Measurements from ENCODE around the gene HES3.
A peak's percentile ranks its signal among the peaks of the same experiment; 100 is the strongest.

The HES3 gene

DNA sequence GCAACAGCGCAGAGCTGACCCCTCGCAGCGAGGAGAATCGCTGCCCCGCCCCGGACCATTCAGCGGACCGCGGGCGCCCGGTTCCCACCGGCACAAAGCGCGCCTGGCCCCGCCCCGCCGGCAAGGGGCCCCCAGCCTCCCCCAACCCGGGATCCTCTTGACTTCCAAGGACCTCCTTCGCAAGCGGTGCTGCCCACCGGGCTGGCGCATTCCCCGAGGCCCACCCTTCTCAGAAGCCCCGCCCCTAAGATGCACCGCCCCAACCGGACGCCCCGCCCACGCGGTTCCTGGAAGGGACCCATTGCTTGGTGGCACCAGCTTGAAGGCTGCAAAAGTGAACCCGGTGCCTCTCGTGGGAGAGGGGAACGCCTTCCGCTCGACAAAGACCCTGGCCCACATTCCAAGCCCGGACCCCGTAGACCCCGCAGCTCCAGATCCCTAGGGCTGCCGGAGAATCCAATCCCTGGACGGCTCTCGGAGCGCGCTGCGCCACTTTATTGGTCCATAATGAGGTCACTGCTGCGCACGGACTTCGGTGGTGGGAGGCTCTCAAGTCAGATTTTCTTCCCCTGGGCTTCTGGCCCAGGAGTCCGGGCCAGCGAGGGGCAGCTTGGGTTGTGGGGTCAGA is 2.0 kb downstream of the HES3 start:
- Histone ChIP-seq H3K36me3 (ENCODE audit: control insufficient read depth in 4 of 4, insufficient read depth in 4 of 4, low read length in 3 of 4) (no peaks in the 10 kb centered on the region), H3K9me3 (ENCODE audit: control extremely low read depth in 1 of 5, control insufficient read depth in 4 of 5, insufficient read depth in 2 of 5, low read depth in 1 of 5, low read length in 4 of 5) (no peaks in the 10 kb centered on the region), H3K4me3 (ENCODE audit: control insufficient read depth in 1 of 7, extremely low read depth in 1 of 7, insufficient read depth in 4 of 7, low read depth in 2 of 7, low read length in 6 of 7) (peak overlapping the region in 4 of 7 experiments; percentile 17 to 39 (median 24)), H3K27ac (ENCODE audit: insufficient read depth in 1 of 2, low read depth in 1 of 2, low read length in 2 of 2, poor library complexity in 1 of 2, severe bottlenecking in 2 of 2) (no peak overlapping the region), H3K4me1 (ENCODE audit: control extremely low read depth in 1 of 4, control insufficient read depth in 4 of 4, insufficient read depth in 4 of 4, low read length in 3 of 4) (peaks cover 0 to 39% (median 25%) of the 10 kb centered on the region in 4 experiments), H3K27me3 (replicated peaks in 2 of 5; ENCODE audit: control insufficient read depth in 4 of 5, insufficient read depth in 5 of 5, low read length in 4 of 5) (peaks cover 0 to 97% (median 46%) of the 10 kb centered on the region in 5 experiments)
- ChIA-PET CTCF (interaction anchor here (0.8 to 9.1 kb wide), 30 partner anchors 8 to 193 kb away, joined by 3 to 113 read pairs (median 5); partner anchors contain the start of gene HES2), POLR2A (interaction anchor here (1.2 kb wide), 1 partner anchor 98 kb away, joined by 5 read pairs; no protein-coding TSS in a partner anchor)
- DNase-seq = no peak
- 4% methylated on average over 38 of the region's 49 CpGs for WGBS (ENCODE audit: insufficient coverage)

DNA sequence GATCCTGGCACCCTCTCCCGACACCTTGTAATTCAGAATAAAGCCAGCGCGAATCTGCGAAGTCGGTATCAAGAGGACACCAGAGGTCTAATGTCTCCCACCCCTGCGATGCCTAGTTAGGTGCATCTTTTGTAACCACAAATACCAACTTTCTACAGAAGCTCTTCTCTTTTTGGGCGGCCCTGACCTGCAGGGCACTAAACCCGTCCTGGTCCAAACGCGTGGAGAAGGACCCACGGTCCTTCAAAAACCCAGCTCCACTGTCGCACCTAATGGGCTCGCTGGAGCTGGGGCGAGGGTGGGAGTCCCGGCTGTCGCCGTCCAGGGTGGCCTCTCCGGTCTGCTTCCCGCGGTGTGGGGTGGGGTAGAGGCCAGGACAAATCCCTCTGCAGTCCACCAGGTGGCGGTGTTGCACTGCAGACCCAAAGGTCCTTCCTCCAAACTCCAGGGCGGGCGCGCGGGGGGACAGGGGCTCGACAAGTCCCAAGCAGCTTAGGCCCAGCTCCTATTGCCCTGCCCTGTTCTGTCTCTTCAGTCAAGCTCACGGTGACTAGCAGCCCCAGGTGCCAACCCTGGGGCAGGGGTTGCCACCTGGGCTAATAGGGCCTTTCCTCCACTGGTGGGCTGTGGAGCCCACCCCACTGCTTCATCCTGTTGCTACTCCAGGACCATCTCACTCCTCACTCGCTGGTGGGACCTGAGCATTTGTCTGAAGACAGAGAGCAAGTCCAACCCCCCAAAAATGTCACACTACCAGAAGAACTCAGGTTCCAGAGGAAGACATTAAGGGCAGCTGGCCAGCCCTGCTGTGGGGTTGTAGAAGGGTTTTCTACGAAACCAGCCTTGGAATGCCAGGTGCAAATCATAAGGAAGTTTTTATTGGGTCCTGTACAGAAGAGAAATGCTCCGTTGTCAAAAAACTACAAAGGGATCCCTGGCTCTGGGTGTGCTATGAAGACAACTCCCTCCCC is 2.8 kb downstream of the HES3 start:
- Histone ChIP-seq H3K9me3 (ENCODE audit: control extremely low read depth in 1 of 5, control insufficient read depth in 4 of 5, insufficient read depth in 2 of 5, low read depth in 1 of 5, low read length in 4 of 5) (no peaks in the 10 kb centered on the region), H3K36me3 (ENCODE audit: control insufficient read depth in 4 of 4, insufficient read depth in 4 of 4, low read length in 3 of 4) (no peaks in the 10 kb centered on the region), H3K27me3 (replicated peaks in 2 of 5; ENCODE audit: control insufficient read depth in 4 of 5, insufficient read depth in 5 of 5, low read length in 4 of 5) (peaks cover 0 to 97% (median 41%) of the 10 kb centered on the region in 5 experiments), H3K4me1 (ENCODE audit: control extremely low read depth in 1 of 4, control insufficient read depth in 4 of 4, insufficient read depth in 4 of 4, low read length in 3 of 4) (peaks cover 0 to 34% (median 23%) of the 10 kb centered on the region in 4 experiments), H3K4me3 (ENCODE audit: control insufficient read depth in 1 of 7, extremely low read depth in 1 of 7, insufficient read depth in 4 of 7, low read depth in 2 of 7, low read length in 6 of 7) (peak overlapping the region in 1 of 7 experiments; percentile 17), H3K27ac (ENCODE audit: insufficient read depth in 1 of 2, low read depth in 1 of 2, low read length in 2 of 2, poor library complexity in 1 of 2, severe bottlenecking in 2 of 2) (no peak overlapping the region)
- ChIA-PET POLR2A (interaction anchor here (1.2 kb wide), 1 partner anchor 97 kb away, joined by 5 read pairs; no protein-coding TSS in a partner anchor), CTCF (interaction anchor here (0.9 to 9.1 kb wide), 37 partner anchors 9 to 243 kb away, joined by 3 to 113 read pairs (median 5); partner anchors contain the start of gene HES2)
- peak; percentile 81 to 90 (median 87) for DNase-seq
- WGBS (ENCODE audit: insufficient coverage) = 7% methylated on average over 29 of the region's 30 CpGs

DNA sequence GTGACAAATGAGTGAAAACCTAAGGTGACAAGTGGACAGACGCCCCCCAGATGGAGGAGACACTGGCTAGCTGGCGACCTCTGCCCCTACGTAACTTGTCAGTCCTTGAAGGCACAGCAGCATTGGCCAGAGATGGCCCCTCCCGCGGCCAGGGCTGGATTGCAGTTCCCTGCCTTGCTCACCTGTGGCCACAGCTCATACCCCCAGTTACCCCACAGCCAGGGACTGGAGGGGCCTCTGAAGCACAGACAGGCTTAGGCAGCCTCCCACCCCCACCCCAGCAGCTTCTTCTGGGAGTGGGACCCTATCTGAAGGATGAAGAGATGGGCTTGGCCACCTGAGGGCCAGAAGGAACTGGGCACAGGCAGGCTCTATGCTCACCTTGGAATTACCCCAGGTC is 3.7 kb downstream of the HES3 start:
- H3K36me3 ChIP-seq (ENCODE audit: control insufficient read depth in 4 of 4, insufficient read depth in 4 of 4, low read length in 3 of 4) = no peaks in the 10 kb centered on the region
- no peak overlapping the region for H3K4me3 ChIP-seq (ENCODE audit: control insufficient read depth in 1 of 7, extremely low read depth in 1 of 7, insufficient read depth in 4 of 7, low read depth in 2 of 7, low read length in 6 of 7)
- WGBS (ENCODE audit: insufficient coverage) = 100% methylated on average over 2 of the region's 5 CpGs
- no peak for DNase-seq
- CTCF ChIA-PET = interaction anchor here (0.9 to 9.1 kb wide), 27 partner anchors 9 to 243 kb away, joined by 3 to 113 read pairs (median 5); no protein-coding TSS in a partner anchor
- H3K27me3 ChIP-seq (replicated peaks in 2 of 5; ENCODE audit: control insufficient read depth in 4 of 5, insufficient read depth in 5 of 5, low read length in 4 of 5) = peaks cover 0 to 97% (median 40%) of the 10 kb centered on the region in 5 experiments
- H3K4me1 ChIP-seq (ENCODE audit: control extremely low read depth in 1 of 4, control insufficient read depth in 4 of 4, insufficient read depth in 4 of 4, low read length in 3 of 4) = peaks cover 0 to 29% (median 18%) of the 10 kb centered on the region in 4 experiments
- H3K9me3 ChIP-seq (ENCODE audit: control extremely low read depth in 1 of 5, control insufficient read depth in 4 of 5, insufficient read depth in 2 of 5, low read depth in 1 of 5, low read length in 4 of 5) = no peaks in the 10 kb centered on the region
- POLR2A ChIA-PET = no interaction called here
- no peak overlapping the region for H3K27ac ChIP-seq (ENCODE audit: insufficient read depth in 1 of 2, low read depth in 1 of 2, low read length in 2 of 2, poor library complexity in 1 of 2, severe bottlenecking in 2 of 2)

DNA sequence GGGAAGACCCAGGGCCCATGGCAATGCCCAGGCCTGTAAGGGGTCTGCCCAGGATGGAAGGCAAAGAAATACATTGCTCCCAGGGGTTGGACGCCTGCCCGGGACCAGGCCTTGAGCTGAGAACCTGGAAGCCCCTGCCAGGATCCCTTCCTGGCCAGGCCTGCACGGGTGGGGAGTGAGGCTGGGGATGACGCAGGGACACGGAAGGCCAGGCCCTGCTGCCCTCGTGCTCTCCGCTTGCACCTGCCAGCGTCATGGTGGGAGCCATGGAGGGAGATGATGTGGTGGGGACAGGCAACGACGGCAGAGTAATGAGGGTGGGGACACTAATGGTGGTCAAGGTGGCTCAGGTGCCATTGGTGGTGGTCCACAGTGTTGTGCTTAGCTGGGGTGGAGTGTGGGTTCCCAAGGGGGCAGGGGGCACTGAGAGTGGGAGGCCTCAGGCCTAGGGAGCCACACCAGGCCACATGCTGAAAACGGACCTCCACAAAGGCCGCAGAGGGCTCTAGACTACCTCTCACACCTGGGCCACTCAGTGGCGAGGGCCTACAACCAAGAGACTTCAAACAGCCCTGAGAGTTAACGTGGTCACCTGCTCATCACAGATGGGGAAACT is 4.3 kb downstream of the HES3 start:
- no peak for DNase-seq
- H3K4me3 ChIP-seq (ENCODE audit: control insufficient read depth in 1 of 7, extremely low read depth in 1 of 7, insufficient read depth in 4 of 7, low read depth in 2 of 7, low read length in 6 of 7) = no peak overlapping the region
- POLR2A ChIA-PET = no interaction called here
- 90% methylated on average over 14 of the region's 14 CpGs for WGBS (ENCODE audit: insufficient coverage)
- H3K9me3 ChIP-seq (ENCODE audit: control extremely low read depth in 1 of 5, control insufficient read depth in 4 of 5, insufficient read depth in 2 of 5, low read depth in 1 of 5, low read length in 4 of 5) = no peaks in the 10 kb centered on the region
- H3K27me3 ChIP-seq (replicated peaks in 2 of 5; ENCODE audit: control insufficient read depth in 4 of 5, insufficient read depth in 5 of 5, low read length in 4 of 5) = peaks cover 0 to 93% (median 37%) of the 10 kb centered on the region in 5 experiments
- H3K36me3 ChIP-seq (ENCODE audit: control insufficient read depth in 4 of 4, insufficient read depth in 4 of 4, low read length in 3 of 4) = no peaks in the 10 kb centered on the region
- H3K27ac ChIP-seq (ENCODE audit: insufficient read depth in 1 of 2, low read depth in 1 of 2, low read length in 2 of 2, poor library complexity in 1 of 2, severe bottlenecking in 2 of 2) = no peak overlapping the region
- CTCF ChIA-PET = interaction anchor here (0.8 to 9.1 kb wide), 18 partner anchors 10 to 242 kb away, joined by 3 to 113 read pairs (median 6); no protein-coding TSS in a partner anchor
- H3K4me1 ChIP-seq (ENCODE audit: control extremely low read depth in 1 of 4, control insufficient read depth in 4 of 4, insufficient read depth in 4 of 4, low read length in 3 of 4) = peaks cover 0 to 29% (median 18%) of the 10 kb centered on the region in 4 experiments

DNA sequence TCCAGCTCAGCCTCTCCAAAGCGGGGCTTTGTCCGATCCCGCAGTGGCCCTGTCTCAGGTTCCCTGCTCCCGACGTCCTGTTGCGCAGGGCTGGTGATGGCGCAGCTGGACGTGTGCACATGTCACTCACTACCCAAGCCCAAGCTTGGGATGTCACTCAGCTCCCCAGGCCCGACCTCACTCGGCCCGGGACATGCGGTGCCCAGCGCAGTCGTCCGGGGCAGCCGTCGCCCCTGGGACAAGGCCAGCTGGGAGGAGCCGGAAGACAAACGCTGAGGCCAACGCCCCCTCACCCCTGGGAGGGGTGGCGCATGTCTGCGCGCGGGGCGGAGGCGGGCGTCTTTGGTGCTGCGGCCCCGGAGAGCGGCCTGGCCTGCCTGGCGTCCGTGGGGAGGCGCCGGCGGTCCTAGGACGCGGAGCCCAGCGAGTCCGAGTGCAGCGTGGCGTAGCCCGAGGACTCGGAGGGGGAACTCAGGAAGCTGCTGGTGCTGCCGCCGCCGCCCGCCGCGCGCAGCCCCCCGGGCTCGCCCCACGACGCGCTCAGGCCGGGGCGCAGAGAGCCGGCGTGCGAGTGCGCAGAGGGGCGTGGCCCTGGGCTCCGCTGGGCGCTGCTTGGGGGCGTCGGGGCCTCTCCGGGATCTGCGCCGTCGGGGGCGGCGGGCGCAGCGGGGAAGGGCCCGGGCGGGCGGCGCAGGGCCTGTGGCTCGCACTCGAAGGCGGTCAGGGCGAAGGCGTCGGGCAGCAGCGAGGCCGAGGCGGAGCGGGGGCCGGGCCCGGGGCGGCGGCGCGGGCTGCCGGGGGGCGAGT is 5.2 kb downstream of the HES3 start:
- ChIA-PET POLR2A (no interaction called here), CTCF (interaction anchor here (0.8 to 9.1 kb wide), 8 partner anchors 14 to 190 kb away, joined by 3 to 113 read pairs (median 4); no protein-coding TSS in a partner anchor)
- H3K36me3 ChIP-seq (ENCODE audit: control insufficient read depth in 4 of 4, insufficient read depth in 4 of 4, low read length in 3 of 4) = no peaks in the 10 kb centered on the region
- peak overlapping the region in 2 of 7 experiments; percentile 23 to 40 for H3K4me3 ChIP-seq (ENCODE audit: control insufficient read depth in 1 of 7, extremely low read depth in 1 of 7, insufficient read depth in 4 of 7, low read depth in 2 of 7, low read length in 6 of 7)
- no peak overlapping the region for H3K27ac ChIP-seq (ENCODE audit: insufficient read depth in 1 of 2, low read depth in 1 of 2, low read length in 2 of 2, poor library complexity in 1 of 2, severe bottlenecking in 2 of 2)
- H3K9me3 ChIP-seq (ENCODE audit: control extremely low read depth in 1 of 5, control insufficient read depth in 4 of 5, insufficient read depth in 2 of 5, low read depth in 1 of 5, low read length in 4 of 5) = no peaks in the 10 kb centered on the region
- H3K27me3 ChIP-seq (replicated peaks in 2 of 5; ENCODE audit: control insufficient read depth in 4 of 5, insufficient read depth in 5 of 5, low read length in 4 of 5) = peaks cover 0 to 84% (median 31%) of the 10 kb centered on the region in 5 experiments
- DNase-seq = no peak
- 7% methylated on average over 87 of the region's 96 CpGs for WGBS (ENCODE audit: insufficient coverage)
- peaks cover 0 to 29% (median 18%) of the 10 kb centered on the region in 4 experiments for H3K4me1 ChIP-seq (ENCODE audit: control extremely low read depth in 1 of 4, control insufficient read depth in 4 of 4, insufficient read depth in 4 of 4, low read length in 3 of 4)

Data from common myeloid progenitor, CD34-positive (primary cell).